ENCODE measurements around the gene STX3. TPM values are rescaled to one million over a fixed set of nuclear protein-coding genes. Genes with fewer than 3 reads are reported as not detected.

Gene STX3
- total and polyA plus RNA-seq, 8 donors = 12.1 to 21.5 (median 15.3) TPM

GRCh38 chr11:59761993-59762392 is 6.8 kb downstream of the STX3 start:
- H3K36me3 ChIP-seq = no peaks in the 10 kb centered on the region
- H3K4me3 ChIP-seq = no peak overlapping the region
- FAIRE-seq (no peak), ATAC-seq (peak in 3 of 4 donors; percentile 26 to 48 (median 30)), DNase-seq (no peak)
- peaks cover 2 to 20% (median 8%) of the 10 kb centered on the region in 3 donors for H3K4me1 ChIP-seq
- H3K9me3 ChIP-seq = no peaks in the 10 kb centered on the region
- H3K27ac ChIP-seq = no peak overlapping the region
- intact Hi-C loops (cut with DNase I) = no loop called here
- no peak for TF ChIP-seq CTCF (IDR thresholded peaks at IDR 0.05)
- WGBS, 2 donors = 71 to 77% methylated on average over 6 of the region's 6 CpGs
- H3K27me3 ChIP-seq = no peaks in the 10 kb centered on the region

DNA sequence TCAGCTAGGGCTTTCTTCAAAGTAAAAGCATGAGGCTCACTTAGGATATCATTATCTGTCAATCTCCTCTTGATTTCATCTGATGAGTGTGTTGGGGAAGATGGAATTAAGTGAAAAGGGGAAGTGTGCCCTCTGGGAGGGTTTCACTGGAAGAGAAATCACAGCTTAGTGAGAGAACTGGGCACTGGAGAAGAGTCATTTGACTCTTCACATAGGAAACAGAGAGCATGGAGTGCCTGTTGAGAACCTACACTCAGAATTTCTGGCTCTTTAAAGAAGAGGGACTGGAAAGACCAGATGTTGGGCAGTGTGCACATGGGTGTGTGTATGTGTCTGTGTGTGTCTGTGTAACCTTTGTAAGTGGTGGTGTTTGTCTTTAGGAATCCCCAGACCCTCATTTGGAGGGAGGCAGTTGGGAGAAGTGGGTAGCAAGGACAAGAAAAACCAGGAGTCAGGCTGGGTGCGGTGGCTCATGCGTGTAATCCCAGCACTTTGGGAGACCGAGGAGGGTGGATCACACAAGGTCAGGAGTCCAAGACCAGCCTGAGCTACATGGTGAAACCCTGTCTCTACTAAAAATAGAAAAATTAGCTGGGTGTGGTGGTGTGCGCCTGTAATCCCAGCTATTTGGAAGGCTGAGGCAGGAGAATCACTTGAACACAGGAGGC is 10.0 kb downstream of the STX3 start:
- no peaks in the 10 kb centered on the region for H3K27me3 ChIP-seq
- H3K9me3 ChIP-seq = no peaks in the 10 kb centered on the region
- TF ChIP-seq CTCF (IDR thresholded peaks at IDR 0.05) = no peak
- no peak for DNase-seq
- no peak overlapping the region for H3K27ac ChIP-seq
- no peak for ATAC-seq
- no peaks in the 10 kb centered on the region for H3K36me3 ChIP-seq
- H3K4me3 ChIP-seq = no peak overlapping the region
- no peak for FAIRE-seq
- 83 to 95% methylated on average over 4 of the region's 4 CpGs for WGBS, 2 donors
- intact Hi-C loops (cut with DNase I) = no loop called here
- H3K4me1 ChIP-seq = peaks cover 0 to 18% (median 15%) of the 10 kb centered on the region in 3 donors

DNA sequence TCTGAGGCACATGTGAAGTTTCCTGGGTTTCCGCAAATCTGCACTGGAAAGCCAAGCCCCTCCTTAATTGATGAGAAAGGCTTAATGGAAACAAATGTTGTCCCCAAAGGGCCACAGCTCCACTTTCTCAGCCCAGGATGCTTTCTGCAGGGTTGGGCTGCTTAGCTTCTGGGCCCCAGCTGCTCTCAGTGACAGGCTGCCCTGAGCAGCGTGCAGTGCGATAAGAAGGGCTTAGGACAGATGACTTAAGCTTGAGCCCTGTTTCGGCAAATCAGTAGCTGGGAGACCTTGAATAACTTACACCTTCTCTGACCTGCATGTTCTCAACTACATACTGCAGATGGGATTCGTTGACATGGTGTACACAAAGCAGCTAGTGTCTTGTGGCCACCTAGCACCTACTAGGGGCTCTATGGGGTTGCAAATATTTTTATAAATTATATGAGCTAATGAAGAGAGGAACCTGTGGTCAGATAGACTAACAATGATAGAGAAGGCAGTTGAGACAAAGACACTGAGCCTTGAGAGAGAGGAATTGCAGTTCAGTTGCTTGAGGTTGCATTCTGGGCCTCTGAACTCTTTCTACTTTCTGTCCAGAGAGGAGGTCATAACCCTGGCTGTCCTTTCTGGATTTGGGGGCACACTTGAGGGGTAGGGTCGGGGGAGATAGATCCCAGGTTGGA is 11.5 kb downstream of the STX3 start:
- Histone ChIP-seq H3K27me3 (no peaks in the 10 kb centered on the region), H3K36me3 (no peaks in the 10 kb centered on the region), H3K4me1 (peaks cover 0 to 16% (median 15%) of the 10 kb centered on the region in 3 donors), H3K4me3 (no peak overlapping the region), H3K9me3 (no peaks in the 10 kb centered on the region), H3K27ac (no peak overlapping the region)
- ATAC-seq (peak; percentile 65 to 84 (median 82)), FAIRE-seq (no peak), DNase-seq (peak in 3 of 6 donors; percentile 21 to 43 (median 22))
- intact Hi-C loops (cut with DNase I) = no loop called here
- no peak for TF ChIP-seq CTCF (IDR thresholded peaks at IDR 0.05)
- WGBS, 2 donors = 48 to 51% methylated on average over 6 of the region's 6 CpGs

- DNase-seq (no peak), FAIRE-seq (no peak), ATAC-seq (peak; percentile 27 to 68 (median 52))
- intact Hi-C loops (cut with DNase I) = no loop called here
- Histone ChIP-seq H3K4me3 (no peak overlapping the region), H3K36me3 (no peaks in the 10 kb centered on the region), H3K27ac (no peak overlapping the region), H3K4me1 (peaks cover 0 to 18% (median 15%) of the 10 kb centered on the region in 3 donors), H3K9me3 (no peaks in the 10 kb centered on the region), H3K27me3 (no peaks in the 10 kb centered on the region)
- WGBS, 2 donors = 50 to 55% methylated on average over 1 of the region's 1 CpG
- no peak for TF ChIP-seq CTCF (IDR thresholded peaks at IDR 0.05)
Observed at GRCh38 chr11:59767225-59767611, 12.0 kb downstream of the STX3 start.

- Histone ChIP-seq H3K4me1 (peaks cover 0 to 19% (median 15%) of the 10 kb centered on the region in 3 donors), H3K4me3 (no peak overlapping the region), H3K36me3 (no peaks in the 10 kb centered on the region), H3K27me3 (no peaks in the 10 kb centered on the region), H3K9me3 (no peaks in the 10 kb centered on the region), H3K27ac (no peak overlapping the region)
- DNase-seq (no peak), FAIRE-seq (no peak), ATAC-seq (no peak)
- no peak for TF ChIP-seq CTCF (IDR thresholded peaks at IDR 0.05)
- WGBS, 2 donors = 88 to 89% methylated on average over 7 of the region's 7 CpGs
- intact Hi-C loops (cut with DNase I) = no loop called here
Observed at GRCh38 chr11:59769111-59769510, 13.9 kb downstream of the STX3 start.
